B cell (primary cell): ENCODE data around the gene TBC1D22A. TPM values are rescaled to one million over a fixed set of nuclear protein-coding genes. Genes with fewer than 3 reads are reported as not detected.

Experiments
- ATAC-seq: fragments of 200-7000 bp; cut with Tn5 transposase; one replicate; pipeline ENCODE4 v1.10.0; 2021; ENCODE audit warnings: low read depth, mild to moderate bottlenecking, moderate number of reproducible peaks, moderate library complexity
- CTCF ChIA-PET: fragments of 350-600 bp; sonication (Branson Sonifier 250); formaldehyde crosslinking; loops from one replicate; lab custom pipeline; 2021; ENCODE audit warnings: antibody characterized with exemption, inconsistent platforms; lab: Charles Lee
- POLR2A ChIA-PET: fragments of 350-600 bp; sonication (Branson Sonifier 250); formaldehyde crosslinking; loops from one replicate; lab custom pipeline; 2021; ENCODE audit warnings: antibody characterized with exemption; lab: Charles Lee
- DNase-seq: peaks from one replicate; pipeline ENCODE4 v3.0.0; 2013
- H2AFZ ChIP-seq: 2 replicates; pipeline ENCODE4 v1.6.1; 2012; ENCODE audit warnings: mild to moderate bottlenecking, low read depth, low read length; ENCODE audit not compliant: insufficient read depth, poor library complexity, severe bottlenecking
- H3K27ac ChIP-seq, 2 donors: 1 replicate in 1 of 2; 2 replicates in 1 of 2; pipeline ENCODE4 v1.5.1; 2012 to 2013; ENCODE audit warnings: low read length in 2 of 2, mild to moderate bottlenecking in 2 of 2, moderate library complexity in 1 of 2
- H3K27me3 ChIP-seq, 4 experiments: fragments of 200-600 bp in 1 of 4; sonication (generic) in 1 of 4; replicated peaks in 1 of 4; 1 replicate in 2 of 4; 2 replicates in 2 of 4; pipeline versions ENCODE4 v1.6.1 to v1.7.0; 2013 to 2016; ENCODE audit warnings: low read length in 3 of 4, mild to moderate bottlenecking in 2 of 4, mixed read lengths in 1 of 4, moderate library complexity in 1 of 4; ENCODE audit not compliant: insufficient read depth in 4 of 4, control insufficient read depth in 3 of 4; ENCODE audit errors: control extremely low read depth in 1 of 4
- H3K36me3 ChIP-seq, 2 experiments: replicated peaks in 1 of 2; 1 replicate in 1 of 2; 2 replicates in 1 of 2; pipeline versions ENCODE4 v1.6.1 to v1.7.1; 2013; ENCODE audit warnings: low read length in 1 of 2; ENCODE audit not compliant: insufficient read depth in 2 of 2, control insufficient read depth in 1 of 2; ENCODE audit errors: control extremely low read depth in 1 of 2, extremely low read depth in 1 of 2
- H3K4me1 ChIP-seq, 2 donors: fragments of 200-600 bp in 1 of 2; sonication (generic) in 1 of 2; 1 replicate in 1 of 2; 2 replicates in 1 of 2; pipeline versions ENCODE4 v1.5.1 to v1.6.1; 2013 to 2017; ENCODE audit warnings: low read length in 2 of 2; ENCODE audit not compliant: control insufficient read depth in 2 of 2, insufficient read depth in 2 of 2
- H3K4me2 ChIP-seq: replicated peaks from 2 replicates; pipeline ENCODE3; 2012; ENCODE audit warnings: mild to moderate bottlenecking, low read depth, low read length; ENCODE audit not compliant: poor library complexity, severe bottlenecking
- H3K4me3 ChIP-seq, 5 experiments: fragments of 200-600 bp in 1 of 5; sonication (generic) in 1 of 5; 1 replicate in 3 of 5; 2 replicates in 2 of 5; pipeline versions ENCODE4 v1.5.1 to v1.7.0; 2011 to 2016; ENCODE audit warnings: low read length in 4 of 5, mild to moderate bottlenecking in 4 of 5, low read depth in 2 of 5, control low read depth in 1 of 5, moderate library complexity in 1 of 5; ENCODE audit not compliant: insufficient read depth in 1 of 5; ENCODE audit errors: control extremely low read depth in 1 of 5, extremely low read depth in 1 of 5
- H3K79me2 ChIP-seq: fragments of 200-600 bp; sonication (generic); one replicate; pipeline ENCODE4 v1.6.0; 2016; ENCODE audit warnings: low read length; ENCODE audit not compliant: control insufficient read depth, insufficient read depth
- H3K9ac ChIP-seq: fragments of 200-600 bp; sonication (generic); 2 replicates; pipeline ENCODE4 v1.6.1; 2017; ENCODE audit warnings: mild to moderate bottlenecking, low read length, moderate library complexity
- H3K9me3 ChIP-seq, 3 donors: one replicate each; pipeline versions ENCODE4 v1.6.1 to v1.7.1; 2013; ENCODE audit warnings: low read length in 2 of 3; ENCODE audit not compliant: control insufficient read depth in 2 of 3, insufficient read depth in 1 of 3; ENCODE audit errors: control extremely low read depth in 1 of 3
- H4K20me1 ChIP-seq: 2 replicates; pipeline ENCODE4 v1.6.0; 2012; ENCODE audit warnings: mild to moderate bottlenecking, low read length; ENCODE audit not compliant: insufficient read depth, control insufficient read depth, poor library complexity, severe bottlenecking
- H3K27ac Mint-ChIP-seq: one replicate; pipeline ENCODE4 v1.8.0; 2021; ENCODE audit warnings: mixed read lengths
- H3K27me3 Mint-ChIP-seq: one replicate; pipeline ENCODE4 v1.8.0; 2021; ENCODE audit warnings: mixed read lengths
- H3K4me1 Mint-ChIP-seq: one replicate; pipeline ENCODE4 v1.8.0; 2021; ENCODE audit warnings: mixed read lengths
- H3K4me3 Mint-ChIP-seq: one replicate; pipeline ENCODE4 v1.8.0; 2021; ENCODE audit warnings: mixed read lengths
- H3K9me3 Mint-ChIP-seq: one replicate; pipeline ENCODE4 v1.8.0; 2022; ENCODE audit warnings: mixed read lengths; ENCODE audit not compliant: insufficient read depth
- EZH2 ChIP-seq: IDR thresholded peaks from 2 replicates; pipeline ENCODE4 v1.6.1; 2012; ENCODE audit warnings: borderline replicate concordance, low read depth, mild to moderate bottlenecking, moderate library complexity, low read length; ENCODE audit not compliant: insufficient read depth, poor library complexity, severe bottlenecking
- WGBS: methylation state at CpG from one replicate; pipeline ENCODE4 v1.1.5; 2013; ENCODE audit warnings: missing lambda C conversion rate; ENCODE audit not compliant: insufficient coverage; 5-methylcytosine and 5-hydroxymethylcytosine counted together
- intact Hi-C: fragments of 100-400 bp; cut with micrococcal nuclease; formaldehyde crosslinking; loops from one replicate; pipeline ENCODE4 v1.10.0; 2022
- polyA plus RNA-seq: library from polyadenylated mRNA; depleted of rRNA; stranded (reverse); fragments of >200 nt; gene quantifications from 2 replicates; pipeline ENCODE4 v1.2.3, GENCODE V29; 2012
- total RNA-seq, 2 donors: library from RNA; stranded (reverse); fragments of 120-200 nt in 1 of 2; gene quantifications; 1 replicate in 1 of 2; 2 replicates in 1 of 2; pipeline versions ENCODE4 v1.2.3 to v1.2.4, GENCODE V29; 2013 to 2022
- TF ChIP-seq, protein P1 (sequence below): fragments of 200-600 bp; IDR thresholded peaks from one replicate; pipeline ENCODE4 v1.8.0; 2022; ENCODE audit warnings: antibody characterized with exemption, mild to moderate bottlenecking

TBC1D22A gene
- total and polyA plus RNA-seq, 2 donors (not counting 1 experiment from before 2014, with no cell fraction given), result 73.8 to 128 TPM

- H3K4me1 ChIP-seq, result peaks cover 22 to 33% of the 10 kb centered on the region in 2 donors
- ATAC-seq (no peak), DNase-seq (no peak)
- Mint-ChIP-seq H3K27ac (no peak overlapping the region), H3K4me3 (no peak overlapping the region), H3K9me3 (peaks cover 3% of the 10 kb centered on the region), H3K27me3 (no peaks in the 10 kb centered on the region), H3K4me1 (peaks cover 49% of the 10 kb centered on the region)
- no peak overlapping the region for H3K27ac ChIP-seq
- H3K9me3 ChIP-seq, result peaks cover 0 to 15% (median 3%) of the 10 kb centered on the region in 3 donors
- H2AFZ ChIP-seq, result no peak overlapping the region
- no peak overlapping the region for H3K4me3 ChIP-seq
- peaks cover 5 to 61% of the 10 kb centered on the region in 2 experiments for H3K36me3 ChIP-seq
- H3K27me3 ChIP-seq, result no peaks in the 10 kb centered on the region
- H3K9ac ChIP-seq, result no peak overlapping the region
- peaks cover 98% of the 10 kb centered on the region for H3K79me2 ChIP-seq
- ChIA-PET CTCF (interaction anchor here (0.5 kb wide), 1 partner anchor 552 kb away, joined by 3 read pairs; no protein-coding TSS in a partner anchor), POLR2A (no interaction called here)
- TF ChIP-seq, protein P1, sequence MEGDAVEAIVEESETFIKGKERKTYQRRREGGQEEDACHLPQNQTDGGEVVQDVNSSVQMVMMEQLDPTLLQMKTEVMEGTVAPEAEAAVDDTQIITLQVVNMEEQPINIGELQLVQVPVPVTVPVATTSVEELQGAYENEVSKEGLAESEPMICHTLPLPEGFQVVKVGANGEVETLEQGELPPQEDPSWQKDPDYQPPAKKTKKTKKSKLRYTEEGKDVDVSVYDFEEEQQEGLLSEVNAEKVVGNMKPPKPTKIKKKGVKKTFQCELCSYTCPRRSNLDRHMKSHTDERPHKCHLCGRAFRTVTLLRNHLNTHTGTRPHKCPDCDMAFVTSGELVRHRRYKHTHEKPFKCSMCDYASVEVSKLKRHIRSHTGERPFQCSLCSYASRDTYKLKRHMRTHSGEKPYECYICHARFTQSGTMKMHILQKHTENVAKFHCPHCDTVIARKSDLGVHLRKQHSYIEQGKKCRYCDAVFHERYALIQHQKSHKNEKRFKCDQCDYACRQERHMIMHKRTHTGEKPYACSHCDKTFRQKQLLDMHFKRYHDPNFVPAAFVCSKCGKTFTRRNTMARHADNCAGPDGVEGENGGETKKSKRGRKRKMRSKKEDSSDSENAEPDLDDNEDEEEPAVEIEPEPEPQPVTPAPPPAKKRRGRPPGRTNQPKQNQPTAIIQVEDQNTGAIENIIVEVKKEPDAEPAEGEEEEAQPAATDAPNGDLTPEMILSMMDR, result no peak
- no peak for TF ChIP-seq EZH2
- 93% methylated on average over 3 of the region's 7 CpGs for WGBS
- intact Hi-C loops, result no loop called here
- H4K20me1 ChIP-seq, result peaks cover 93% of the 10 kb centered on the region
- no peak overlapping the region for H3K4me2 ChIP-seq
Observed at GRCh38 chr22:46865642-46866041, 103.2 kb downstream of the TBC1D22A start.

DNA sequence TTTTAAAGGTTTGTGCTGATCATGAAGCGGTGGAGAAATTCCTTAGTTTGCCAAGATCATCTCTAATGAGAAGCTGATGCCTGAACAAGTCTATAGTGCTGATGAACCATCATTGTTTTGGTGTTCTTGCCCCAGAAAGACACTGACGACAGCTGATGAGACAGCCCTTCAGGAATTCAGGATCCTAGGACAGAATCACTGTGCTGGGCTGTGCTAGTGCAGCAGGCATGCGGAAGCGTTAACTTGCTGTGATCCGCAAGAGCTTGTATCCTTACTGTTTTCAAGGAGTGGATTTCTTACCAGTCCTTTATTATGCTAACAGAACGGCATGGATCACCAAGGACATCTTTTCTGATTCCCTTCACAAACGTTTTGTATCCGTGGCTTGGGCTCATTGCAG, 104.1 kb downstream of the TBC1D22A start:
- Mint-ChIP-seq H3K27me3 (no peaks in the 10 kb centered on the region), H3K9me3 (peaks cover 9% of the 10 kb centered on the region), H3K4me1 (peaks cover 41% of the 10 kb centered on the region), H3K4me3 (no peak overlapping the region), H3K27ac (no peak overlapping the region)
- no peak for DNase-seq
- ChIA-PET POLR2A (no interaction called here), CTCF (no interaction called here)
- H3K27ac ChIP-seq, result no peak overlapping the region
- no peak overlapping the region for H3K4me3 ChIP-seq
- H3K27me3 ChIP-seq, result no peaks in the 10 kb centered on the region
- no peak overlapping the region for H3K4me2 ChIP-seq
- no peak overlapping the region for H3K9ac ChIP-seq
- peaks cover 90% of the 10 kb centered on the region for H4K20me1 ChIP-seq
- TF ChIP-seq, protein P1, result no peak
- no peak for TF ChIP-seq EZH2
- peaks cover 98% of the 10 kb centered on the region for H3K79me2 ChIP-seq
- H3K4me1 ChIP-seq, result peaks cover 18 to 24% of the 10 kb centered on the region in 2 donors
- peaks cover 11 to 71% of the 10 kb centered on the region in 2 experiments for H3K36me3 ChIP-seq
- peaks cover 5 to 12% (median 11%) of the 10 kb centered on the region in 3 donors for H3K9me3 ChIP-seq
- WGBS, result 100% methylated on average over 6 of the region's 8 CpGs
- ATAC-seq, result no peak
- intact Hi-C loops, result no loop called here
- no peak overlapping the region for H2AFZ ChIP-seq
